ENCODE results near the gene SYAP1. TPM values are rescaled to one million over a fixed set of nuclear protein-coding genes. Genes with fewer than 3 reads are reported as not detected.
A peak's percentile ranks its signal among the peaks of the same experiment; 100 is the strongest.

Gene SYAP1
- total and polyA plus RNA-seq, 9 of the 15 experiments (the other 6 are each of a cell fraction or from before 2014, with no cell fraction given), result 5.7 to 35.3 (median 27.6) TPM

GRCh38 chrX:16770970-16771482, 51.6 kb downstream of the SYAP1 start:
- Histone ChIP-seq H3K9me1 (ENCODE audit: control insufficient read depth, insufficient read depth, low read length) (no peaks in the 10 kb centered on the region), H3K27me3 (ENCODE audit: control insufficient read depth in 2 of 2, insufficient read depth in 2 of 2, low read length in 2 of 2) (no peaks in the 10 kb centered on the region), H3K9me3 (replicated peaks; ENCODE audit: control insufficient read depth, insufficient read depth, low read depth, low read length) (no peaks in the 10 kb centered on the region), H3K79me2 (ENCODE audit: control insufficient read depth, insufficient read depth, low read length) (no peaks in the 10 kb centered on the region), H2AFZ (ENCODE audit: low read depth, low read length) (no peak overlapping the region), H3K4me3 (no peak overlapping the region), H3K36me3 (ENCODE audit: control insufficient read depth, insufficient read depth, low read length) (no peaks in the 10 kb centered on the region), H3K4me1 (replicated peaks in 1 of 2; ENCODE audit: control insufficient read depth in 2 of 2, insufficient read depth in 2 of 2, low read length in 2 of 2) (peaks cover 0 to 3% of the 10 kb centered on the region in 2 experiments; a peak in 3 of 5 replicates), H3K4me2 (ENCODE audit: insufficient read depth, low read length) (no peak overlapping the region), H4K20me1 (replicated peaks; ENCODE audit: control insufficient read depth, insufficient read depth, low read length) (no peaks in the 10 kb centered on the region), H3K27ac (ENCODE audit: extremely low read depth, low read depth, low read length) (peak overlapping the region; percentile 99; the same call in 1 of the 3 replicates), H3K9ac (ENCODE audit: insufficient read depth in 1 of 2, low read depth in 2 of 2, low read length in 2 of 2) (no peak overlapping the region)
- ATAC-seq, result peak; percentile 61
- intact Hi-C loops (cut with micrococcal nuclease) (loop anchor here (2.0 kb wide), 1 partner anchor 52 kb away; the partner anchor contains the start of gene SYAP1), in situ Hi-C loops (cut with MboI) (no loop called here)
- ChIA-PET CTCF (ENCODE audit: low intra/inter-chr PET ratio) (no interaction called here), POLR2A (interaction anchor here (0.5 to 2.0 kb wide), 23 partner anchors 8 to 866 kb away, joined by 3 to 35 read pairs (median 4); partner anchors contain the start of genes CTPS2, SYAP1 and TXLNG)
- WGBS (ENCODE audit: insufficient coverage, low coverage, missing lambda C conversion rate), result 0% methylated on average over 2 of the region's 2 CpGs
- no TSS peak for BruUV-seq (replicated peaks)
- no peak for DNase-seq (ENCODE audit: extremely low read depth in 1 of 4, low spot score in 3 of 4)
- peak; percentile 54 for FAIRE-seq
- TF ChIP-seq TBL1XR1 (IDR thresholded peaks at IDR 0.05; ENCODE audit: low read length in 2 of 2) (peak in 1 of 2 experiments; percentile 44; a peak in 1 of 4 replicates), ZNF121 (CRISPR knock-in tag; conservative IDR thresholded peaks at IDR 0.05) (peak; percentile 24; the same call in 1 of the 2 replicates), DACH1 (IDR thresholded peaks at IDR 0.05; ENCODE audit: partially characterized antibody) (peak; percentile 46), LCOR (CRISPR knock-in tag; IDR thresholded peaks at IDR 0.05) (peak; percentile 5; the same call in 1 of the 2 replicates), TFAP4 (CRISPR knock-in tag; IDR thresholded peaks at IDR 0.05; ENCODE audit: borderline replicate concordance) (peak; percentile 34; the same call in 1 of the 2 replicates), WHSC1 (IDR thresholded peaks at IDR 0.05; ENCODE audit: low read length) (no peak), ZNF184 (CRISPR knock-in tag; IDR thresholded peaks at IDR 0.05) (no peak), HINFP (tag; conservative IDR thresholded peaks at IDR 0.05; ENCODE audit: low read depth) (no peak), EP300 (IDR thresholded peaks at IDR 0.05; ENCODE audit: low read length) (no peak), ZNF668 (CRISPR knock-in tag; IDR thresholded peaks at IDR 0.05) (no peak), SPI1 (IDR thresholded peaks at IDR 0.05; ENCODE audit: borderline replicate concordance, low read depth, low read length) (no peak), ATF7 (IDR thresholded peaks at IDR 0.05) (no peak), SMARCA5 (IDR thresholded peaks at IDR 0.05) (peak; percentile 73), KLF16 (IDR thresholded peaks at IDR 0.05) (no peak), ZNF584 (CRISPR knock-in tag; IDR thresholded peaks at IDR 0.05; ENCODE audit: low read depth) (no peak), ETS1 (conservative IDR thresholded peaks at IDR 0.05; ENCODE audit: control insufficient read depth, low read depth, low read length) (no peak)
- TF ChIP-seq, protein P1, sequence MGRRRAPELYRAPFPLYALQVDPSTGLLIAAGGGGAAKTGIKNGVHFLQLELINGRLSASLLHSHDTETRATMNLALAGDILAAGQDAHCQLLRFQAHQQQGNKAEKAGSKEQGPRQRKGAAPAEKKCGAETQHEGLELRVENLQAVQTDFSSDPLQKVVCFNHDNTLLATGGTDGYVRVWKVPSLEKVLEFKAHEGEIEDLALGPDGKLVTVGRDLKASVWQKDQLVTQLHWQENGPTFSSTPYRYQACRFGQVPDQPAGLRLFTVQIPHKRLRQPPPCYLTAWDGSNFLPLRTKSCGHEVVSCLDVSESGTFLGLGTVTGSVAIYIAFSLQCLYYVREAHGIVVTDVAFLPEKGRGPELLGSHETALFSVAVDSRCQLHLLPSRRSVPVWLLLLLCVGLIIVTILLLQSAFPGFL (CRISPR knock-in tag; IDR thresholded peaks at IDR 0.05), result no peak

Data from K562 (cell line).